CMK (cell line): ENCODE measurements around the gene SND1.

Experiments
- DNase-seq: peaks from one replicate; pipeline ENCODE4 v3.0.0-alpha.2; 2010; ENCODE audit warnings: low read depth

SND1 gene

GRCh38 chr7:128115821-128116723 lies 464.1 kb downstream of the SND1 start:
- no peak for DNase-seq

GRCh38 chr7:128116740-128117139 lies 464.7 kb downstream of the SND1 start:
- no peak for DNase-seq

- DNase-seq, result no peak
Observed at GRCh38 chr7:128117691-128118090, 465.7 kb downstream of the SND1 start.

GRCh38 chr7:128119036-128119435 lies 467.0 kb downstream of the SND1 start:
- DNase-seq, result no peak

GRCh38 chr7:128120116-128120515 lies 468.1 kb downstream of the SND1 start:
- no peak for DNase-seq

GRCh38 chr7:128120976-128121490 lies 469.0 kb downstream of the SND1 start:
- no peak for DNase-seq

GRCh38 chr7:128121711-128122530 lies 469.9 kb downstream of the SND1 start:
- no peak for DNase-seq

GRCh38 chr7:128122576-128123290 lies 470.7 kb downstream of the SND1 start:
- no peak for DNase-seq

GRCh38 chr7:128123291-128124037 lies 471.5 kb downstream of the SND1 start:
- DNase-seq, result no peak

GRCh38 chr7:128124786-128125185 lies 472.8 kb downstream of the SND1 start:
- DNase-seq, result no peak

GRCh38 chr7:128125816-128126215 lies 473.8 kb downstream of the SND1 start:
- no peak for DNase-seq

GRCh38 chr7:128128401-128128800 lies 476.4 kb downstream of the SND1 start:
- no peak for DNase-seq

- DNase-seq, result no peak
Observed at GRCh38 chr7:128129224-128129864, 477.4 kb downstream of the SND1 start.

- DNase-seq, result no peak
Observed at GRCh38 chr7:128131115-128131514, 479.1 kb downstream of the SND1 start.

GRCh38 chr7:128131731-128132130 lies 479.7 kb downstream of the SND1 start:
- DNase-seq, result no peak

- no peak for DNase-seq
Observed at GRCh38 chr7:128132426-128133069, 480.6 kb downstream of the SND1 start.

GRCh38 chr7:128135159-128135514 lies 483.1 kb downstream of the SND1 start:
- no peak for DNase-seq

GRCh38 chr7:128135515-128136214 lies 483.7 kb downstream of the SND1 start:
- DNase-seq, result no peak

GRCh38 chr7:128136215-128136597 lies 484.2 kb downstream of the SND1 start:
- no peak for DNase-seq

- no peak for DNase-seq
Observed at GRCh38 chr7:128137181-128137580, 485.2 kb downstream of the SND1 start.
